Neural progenitor cell (in vitro differentiated cells): ENCODE results near the gene CAPN8. TPM values are rescaled to one million over a fixed set of nuclear protein-coding genes. Genes with fewer than 3 reads are reported as not detected.
A peak's percentile ranks its signal among the peaks of the same experiment; 100 is the strongest.

ENCODE experiments used
- DNase-seq: peaks from one replicate; pipeline ENCODE4 v3.0.0-alpha.2; 2016; ENCODE audit warnings: low spot score
- H2AFZ ChIP-seq: fragments of 200-600 bp; sonication (generic); replicated peaks from 2 replicates; pipeline ENCODE4 v1.6.1; 2016; ENCODE audit warnings: antibody characterized with exemption
- H3F3A ChIP-seq: fragments of 200-600 bp; sonication (generic); 2 replicates; pipeline ENCODE4 v1.6.1; 2016; ENCODE audit warnings: antibody characterized with exemption, low read depth
- H3K27ac ChIP-seq: fragments of 200-600 bp; sonication (generic); 2 replicates; pipeline ENCODE4 v1.5.1; 2016; ENCODE audit warnings: mild to moderate bottlenecking
- H3K27me3 ChIP-seq: fragments of 200-600 bp; sonication (generic); 2 replicates; pipeline ENCODE4 v1.6.1; 2016; ENCODE audit warnings: mild to moderate bottlenecking, moderate library complexity
- H3K36me3 ChIP-seq: fragments of 200-600 bp; sonication (generic); 2 replicates; pipeline ENCODE4 v1.5.1; 2016
- H3K4me1 ChIP-seq: fragments of 200-600 bp; sonication (generic); 2 replicates; pipeline ENCODE4 v1.6.1; 2016; ENCODE audit warnings: mixed run types
- H3K4me2 ChIP-seq: fragments of 200-600 bp; sonication (generic); 2 replicates; pipeline ENCODE4 v1.6.1; 2016
- H3K4me3 ChIP-seq: fragments of 200-600 bp; sonication (generic); 2 replicates; pipeline ENCODE4 v1.5.1; 2016
- H3K79me2 ChIP-seq: fragments of 200-600 bp; sonication (generic); 2 replicates; pipeline ENCODE4 v1.6.1; 2016; ENCODE audit warnings: low read depth
- H3K9ac ChIP-seq: fragments of 200-600 bp; sonication (generic); 2 replicates; pipeline ENCODE4 v1.6.1; 2016
- H3K9me3 ChIP-seq: fragments of 200-600 bp; sonication (generic); 2 replicates; pipeline ENCODE4 v1.5.1; 2016; ENCODE audit warnings: low read depth
- H4K20me1 ChIP-seq: fragments of 200-600 bp; sonication (generic); 2 replicates; pipeline ENCODE4 v1.6.1; 2016; ENCODE audit warnings: low read depth
- H3K27ac Mint-ChIP-seq: 3 replicates; pipeline ENCODE4 v1.8.0; 2021; ENCODE audit warnings: mixed read lengths
- H3K27me3 Mint-ChIP-seq: 2 replicates; pipeline ENCODE4 v1.8.0; 2022; ENCODE audit warnings: low read depth, mild to moderate bottlenecking, inconsistent platforms, moderate library complexity, mixed read lengths; ENCODE audit not compliant: insufficient read depth
- H3K36me3 Mint-ChIP-seq: 3 replicates; pipeline ENCODE4 v1.8.0; 2021; ENCODE audit warnings: mixed read lengths
- H3K4me1 Mint-ChIP-seq: 3 replicates; pipeline ENCODE4 v1.8.0; 2021; ENCODE audit warnings: mixed read lengths
- H3K4me3 Mint-ChIP-seq: 3 replicates; pipeline ENCODE4 v1.8.0; 2021; ENCODE audit warnings: mild to moderate bottlenecking, moderate library complexity, mixed read lengths
- H3K9me3 Mint-ChIP-seq: 3 replicates; pipeline ENCODE4 v1.8.0; 2020; ENCODE audit warnings: mixed read lengths
- EZH2 ChIP-seq: fragments of 200-600 bp; sonication (generic); IDR thresholded peaks from 2 replicates; pipeline ENCODE4 v1.6.1; 2017; ENCODE audit warnings: antibody characterized with exemption, mild to moderate bottlenecking, moderate library complexity
- EZH2phosphoT487 ChIP-seq: fragments of 200-600 bp; sonication (generic); IDR thresholded peaks from 2 replicates; pipeline ENCODE4 v1.6.1; 2017; ENCODE audit warnings: antibody characterized with exemption
- total RNA-seq: library from RNA; depleted of rRNA; stranded (reverse); fragments of >200 nt; gene quantifications from 2 replicates; pipeline ENCODE4 v1.2.3, GENCODE V29; 2015; ENCODE audit warnings: low replicate concordance
- TF ChIP-seq, protein P1 (sequence below): fragments of 200-600 bp; sonication (generic); IDR thresholded peaks from 2 replicates; pipeline ENCODE4 v1.5.1; 2017; ENCODE audit warnings: antibody characterized with exemption, mild to moderate bottlenecking

Gene CAPN8
- total RNA-seq, 1 donor from 2014 or later: not detected

DNA sequence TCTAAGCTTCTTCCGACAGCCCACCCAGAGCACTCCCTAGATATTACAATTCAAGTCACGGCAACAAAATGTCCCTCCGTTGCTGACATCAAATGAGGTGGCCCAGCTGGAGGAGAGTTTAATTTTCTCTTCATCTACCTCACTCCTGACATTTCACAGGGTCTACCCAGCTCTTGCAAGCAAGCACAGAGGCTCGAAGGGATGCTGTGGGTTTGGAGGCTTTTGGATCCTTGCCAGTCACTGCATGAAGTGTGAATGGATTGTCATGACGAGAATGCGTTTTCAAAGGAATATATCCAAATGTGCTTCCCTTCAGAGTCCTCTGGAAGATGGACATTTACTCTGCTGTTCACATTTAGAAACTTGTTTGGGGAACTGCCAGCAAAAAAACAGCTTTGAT is 33.5 kb downstream of the CAPN8 start:
- Histone ChIP-seq H3K27ac (no peak overlapping the region), H3K4me1 (peaks cover 5% of the 10 kb centered on the region), H3K9me3 (no peaks in the 10 kb centered on the region), H3K4me2 (no peak overlapping the region), H2AFZ (no peak overlapping the region), H4K20me1 (no peaks in the 10 kb centered on the region), H3K79me2 (no peaks in the 10 kb centered on the region), H3K27me3 (no peaks in the 10 kb centered on the region), H3K36me3 (no peaks in the 10 kb centered on the region), H3K4me3 (no peak overlapping the region), H3F3A (no peaks in the 10 kb centered on the region), H3K9ac (no peak overlapping the region)
- Mint-ChIP-seq H3K4me1 (peaks cover 16% of the 10 kb centered on the region), H3K9me3 (no peaks in the 10 kb centered on the region), H3K36me3 (no peaks in the 10 kb centered on the region), H3K27me3 (peaks cover 2% of the 10 kb centered on the region), H3K27ac (no peak overlapping the region), H3K4me3 (no peak overlapping the region)
- DNase-seq: no peak
- TF ChIP-seq EZH2 (no peak), EZH2phosphoT487 (no peak)
- TF ChIP-seq, protein P1, sequence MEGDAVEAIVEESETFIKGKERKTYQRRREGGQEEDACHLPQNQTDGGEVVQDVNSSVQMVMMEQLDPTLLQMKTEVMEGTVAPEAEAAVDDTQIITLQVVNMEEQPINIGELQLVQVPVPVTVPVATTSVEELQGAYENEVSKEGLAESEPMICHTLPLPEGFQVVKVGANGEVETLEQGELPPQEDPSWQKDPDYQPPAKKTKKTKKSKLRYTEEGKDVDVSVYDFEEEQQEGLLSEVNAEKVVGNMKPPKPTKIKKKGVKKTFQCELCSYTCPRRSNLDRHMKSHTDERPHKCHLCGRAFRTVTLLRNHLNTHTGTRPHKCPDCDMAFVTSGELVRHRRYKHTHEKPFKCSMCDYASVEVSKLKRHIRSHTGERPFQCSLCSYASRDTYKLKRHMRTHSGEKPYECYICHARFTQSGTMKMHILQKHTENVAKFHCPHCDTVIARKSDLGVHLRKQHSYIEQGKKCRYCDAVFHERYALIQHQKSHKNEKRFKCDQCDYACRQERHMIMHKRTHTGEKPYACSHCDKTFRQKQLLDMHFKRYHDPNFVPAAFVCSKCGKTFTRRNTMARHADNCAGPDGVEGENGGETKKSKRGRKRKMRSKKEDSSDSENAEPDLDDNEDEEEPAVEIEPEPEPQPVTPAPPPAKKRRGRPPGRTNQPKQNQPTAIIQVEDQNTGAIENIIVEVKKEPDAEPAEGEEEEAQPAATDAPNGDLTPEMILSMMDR: no peak

DNA sequence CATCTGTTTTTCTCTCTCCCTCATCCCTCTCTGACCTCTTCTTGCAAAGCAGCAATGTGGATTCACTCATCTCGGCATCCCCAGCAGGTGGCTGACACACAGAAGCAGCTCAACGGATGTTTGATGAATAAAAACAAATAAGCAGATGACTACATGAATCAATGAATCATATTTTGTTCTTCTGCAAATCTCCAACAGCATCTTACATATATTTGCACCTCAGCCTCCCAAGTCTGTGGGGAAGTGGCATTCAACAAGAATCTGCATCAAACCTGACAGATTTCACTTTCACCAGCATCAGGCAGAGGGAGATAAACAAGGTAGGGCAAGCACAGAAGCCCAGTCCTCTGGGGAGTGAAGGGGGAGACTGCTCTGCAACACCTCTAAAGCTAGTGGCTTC is 34.0 kb downstream of the CAPN8 start:
- Histone ChIP-seq H3K27me3 (no peaks in the 10 kb centered on the region), H3F3A (no peaks in the 10 kb centered on the region), H3K9me3 (no peaks in the 10 kb centered on the region), H3K4me3 (no peak overlapping the region), H3K4me2 (no peak overlapping the region), H3K79me2 (no peaks in the 10 kb centered on the region), H3K9ac (no peak overlapping the region), H4K20me1 (no peaks in the 10 kb centered on the region), H3K4me1 (peaks cover 5% of the 10 kb centered on the region), H2AFZ (peak overlapping the region; percentile 17), H3K36me3 (no peaks in the 10 kb centered on the region), H3K27ac (no peak overlapping the region)
- no peak for TF ChIP-seq EZH2phosphoT487
- TF ChIP-seq, protein P1: no peak
- TF ChIP-seq EZH2: no peak
- H3K9me3 Mint-ChIP-seq: no peaks in the 10 kb centered on the region
- no peaks in the 10 kb centered on the region for H3K27me3 Mint-ChIP-seq
- H3K36me3 Mint-ChIP-seq: no peaks in the 10 kb centered on the region
- H3K27ac Mint-ChIP-seq: no peak overlapping the region
- no peak overlapping the region for H3K4me3 Mint-ChIP-seq
- DNase-seq: no peak
- H3K4me1 Mint-ChIP-seq: peaks cover 16% of the 10 kb centered on the region

DNA sequence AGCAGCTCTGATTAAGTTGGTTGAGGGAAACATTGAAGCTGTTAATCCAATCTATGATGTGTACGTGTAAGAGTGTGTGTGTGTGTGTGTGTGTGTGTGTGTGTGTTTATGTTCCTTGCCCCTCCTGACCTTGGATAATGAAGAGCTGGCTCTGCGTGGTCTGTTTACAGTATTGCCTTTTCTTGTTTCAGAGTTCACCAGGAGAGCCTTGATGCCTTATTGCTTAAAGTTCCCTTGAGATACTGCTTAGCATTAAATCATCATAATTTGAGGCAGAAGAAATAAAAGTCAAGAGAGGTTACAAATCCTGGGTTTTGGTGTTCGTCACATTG is 36.4 kb downstream of the CAPN8 start:
- Mint-ChIP-seq H3K27me3 (no peaks in the 10 kb centered on the region), H3K4me3 (no peak overlapping the region), H3K4me1 (peaks cover 16% of the 10 kb centered on the region), H3K36me3 (no peaks in the 10 kb centered on the region), H3K27ac (peak overlapping the region; percentile 20), H3K9me3 (no peaks in the 10 kb centered on the region)
- peaks cover 5% of the 10 kb centered on the region for H3K4me1 ChIP-seq
- H3K27ac ChIP-seq: no peak overlapping the region
- H3K4me2 ChIP-seq: no peak overlapping the region
- H3K9me3 ChIP-seq: no peaks in the 10 kb centered on the region
- H4K20me1 ChIP-seq: no peaks in the 10 kb centered on the region
- H3K27me3 ChIP-seq: no peaks in the 10 kb centered on the region
- H3K79me2 ChIP-seq: no peaks in the 10 kb centered on the region
- peak overlapping the region; percentile 42 for H2AFZ ChIP-seq
- no peaks in the 10 kb centered on the region for H3K36me3 ChIP-seq
- TF ChIP-seq, protein P1: no peak
- TF ChIP-seq EZH2phosphoT487 (no peak), EZH2 (no peak)
- no peaks in the 10 kb centered on the region for H3F3A ChIP-seq
- H3K9ac ChIP-seq: no peak overlapping the region
- no peak overlapping the region for H3K4me3 ChIP-seq
- DNase-seq: no peak
